ENCODE measurements around the gene NUP35.

The NUP35 gene, protein sequence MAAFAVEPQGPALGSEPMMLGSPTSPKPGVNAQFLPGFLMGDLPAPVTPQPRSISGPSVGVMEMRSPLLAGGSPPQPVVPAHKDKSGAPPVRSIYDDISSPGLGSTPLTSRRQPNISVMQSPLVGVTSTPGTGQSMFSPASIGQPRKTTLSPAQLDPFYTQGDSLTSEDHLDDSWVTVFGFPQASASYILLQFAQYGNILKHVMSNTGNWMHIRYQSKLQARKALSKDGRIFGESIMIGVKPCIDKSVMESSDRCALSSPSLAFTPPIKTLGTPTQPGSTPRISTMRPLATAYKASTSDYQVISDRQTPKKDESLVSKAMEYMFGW

GRCh38 chr2:183124222-183124956 is at the start of gene NUP35:
TSS of gene NUP35 (plus strand) at chr2:183124443. CDS start at chr2:183124458, 15 bp downstream.
- peak; percentile 94 to 97 for ATAC-seq

DNA sequence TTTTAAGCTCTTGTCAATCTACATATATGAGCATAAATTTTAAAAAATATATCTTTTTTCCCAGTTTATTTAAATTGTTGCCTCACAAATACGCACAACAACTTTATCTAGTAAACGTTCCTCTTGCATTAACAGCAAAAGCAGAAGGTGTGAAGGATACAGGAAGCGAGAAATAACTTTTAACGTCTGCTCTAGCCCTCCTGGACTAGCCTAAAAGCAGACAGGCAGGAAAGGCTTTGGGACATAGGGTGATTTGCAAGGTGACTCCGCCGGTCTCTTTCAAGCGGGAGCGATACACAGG is 46.1 kb upstream of the NUP35 start:
- ATAC-seq: peak in 1 of 2 donors; percentile 25

DNA sequence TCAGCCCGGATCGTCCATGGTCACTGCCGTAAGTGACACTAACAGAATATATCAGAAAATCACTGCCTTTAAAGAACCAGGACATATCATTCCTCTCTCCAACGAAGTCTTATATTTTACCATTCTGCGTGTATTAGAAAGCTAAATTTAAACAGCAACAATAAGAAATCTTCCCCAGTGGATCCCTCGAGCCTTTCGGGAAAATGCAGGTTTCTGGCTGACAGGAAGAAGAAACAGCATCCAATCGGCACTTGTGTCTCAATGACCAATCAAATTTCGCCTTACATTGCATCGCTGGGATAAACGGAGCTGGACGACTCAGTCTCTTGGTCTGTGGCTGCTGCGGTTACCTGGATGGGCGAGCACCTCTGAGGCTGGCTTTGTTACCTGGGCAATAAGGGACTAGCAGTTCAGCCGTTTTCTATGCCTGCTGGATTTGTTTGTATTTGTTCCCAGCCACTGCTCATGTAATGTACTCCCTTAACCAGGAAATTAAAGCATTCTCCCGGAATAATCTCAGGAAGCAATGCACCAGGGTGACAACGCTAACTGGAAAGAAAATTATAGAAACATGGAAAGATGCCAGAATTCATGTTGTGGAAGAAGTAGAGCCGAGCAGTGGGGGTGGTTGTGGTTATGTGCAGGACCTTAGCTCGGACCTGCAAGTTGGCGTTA is 45.6 kb upstream of the NUP35 start, which contains the start of gene DUSP19:
Gene DUSP19, plus strand, starts transcription at position 284 of the 675 bp plus-strand sequence. Its CDS starts 187 bp downstream, at position 471.
- peak; percentile 84 to 91 for ATAC-seq

GRCh38 chr2:183079139-183079775 is 45.0 kb upstream of the NUP35 start:
- ATAC-seq: peak in 1 of 2 donors; percentile 20

DNA sequence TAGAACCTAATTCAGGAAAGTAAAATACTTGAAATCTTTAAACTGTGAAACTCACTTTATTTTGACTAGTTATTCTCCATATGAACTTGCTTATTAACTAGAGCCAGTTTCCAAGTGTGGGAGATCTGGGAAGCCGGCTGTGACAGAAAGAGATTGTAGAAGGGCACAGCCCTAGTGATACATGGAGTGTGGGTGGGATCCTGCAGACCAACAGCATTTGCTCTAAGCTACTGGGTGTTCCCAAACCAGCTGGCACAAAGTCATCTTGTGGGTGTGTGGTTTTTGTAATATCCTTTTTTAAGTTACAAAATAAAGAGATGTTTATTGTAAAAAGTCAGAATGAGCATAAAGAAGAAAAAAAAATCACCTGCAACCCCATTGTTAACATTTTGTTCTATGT is 42.3 kb upstream of the NUP35 start:
- ATAC-seq: no peak

DNA sequence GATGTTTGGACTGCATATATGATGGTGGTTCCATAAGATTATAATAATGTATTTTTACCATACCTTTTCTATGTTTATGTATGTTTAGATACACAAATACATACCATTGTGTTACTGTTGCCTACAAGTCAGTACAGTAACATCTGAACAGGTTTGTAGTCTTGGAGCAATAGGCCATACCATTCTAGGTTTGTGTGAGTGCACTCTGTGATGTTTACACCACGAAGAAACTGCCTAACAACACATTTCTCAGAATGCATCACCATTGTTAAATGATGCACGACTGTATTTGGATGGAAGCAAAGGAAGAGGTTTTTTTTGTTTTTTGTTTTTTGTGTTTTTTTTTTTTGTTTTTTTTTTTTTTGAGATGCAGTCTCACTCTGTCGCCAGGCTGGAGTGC is 36.2 kb upstream of the NUP35 start:
- no peak for ATAC-seq

DNA sequence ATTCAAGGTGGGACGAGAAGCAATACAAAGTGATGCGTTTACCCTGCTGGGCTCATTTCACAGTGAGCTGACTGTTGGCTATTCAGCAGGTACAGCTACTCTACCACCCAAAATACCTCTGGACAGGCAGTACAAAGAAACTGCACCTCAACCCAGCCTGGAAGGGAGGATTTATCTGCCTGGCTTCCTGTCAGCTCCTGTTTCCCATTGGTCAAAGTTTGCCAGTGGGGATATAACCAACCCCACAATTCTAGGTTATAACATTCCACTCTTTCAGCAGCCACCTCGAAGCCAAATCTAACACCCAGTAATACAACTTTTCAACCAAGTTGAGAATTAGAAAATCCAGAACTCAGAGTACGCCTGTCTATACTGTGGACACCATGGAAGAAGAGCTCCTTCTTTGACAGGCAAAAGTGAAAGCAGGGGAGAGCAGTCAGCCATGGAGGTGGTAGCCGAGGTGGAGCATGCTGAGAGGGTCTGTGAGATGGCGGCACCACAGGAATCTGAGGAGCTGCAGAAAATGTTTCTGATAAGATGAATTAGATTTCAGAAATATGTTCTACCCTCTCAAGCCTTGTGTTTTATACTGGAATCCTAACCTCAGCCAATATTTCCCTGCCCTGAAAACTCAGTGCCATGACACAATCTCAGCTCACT is 34.9 kb upstream of the NUP35 start:
- ATAC-seq: no peak

GRCh38 chr2:183091318-183091953 is 32.8 kb upstream of the NUP35 start:
- no peak for ATAC-seq

GRCh38 chr2:183091954-183092345 is 32.3 kb upstream of the NUP35 start:
- no peak for ATAC-seq

GRCh38 chr2:183093857-183094657 is 30.2 kb upstream of the NUP35 start:
- ATAC-seq: peak in 1 of 2 donors; percentile 20

DNA sequence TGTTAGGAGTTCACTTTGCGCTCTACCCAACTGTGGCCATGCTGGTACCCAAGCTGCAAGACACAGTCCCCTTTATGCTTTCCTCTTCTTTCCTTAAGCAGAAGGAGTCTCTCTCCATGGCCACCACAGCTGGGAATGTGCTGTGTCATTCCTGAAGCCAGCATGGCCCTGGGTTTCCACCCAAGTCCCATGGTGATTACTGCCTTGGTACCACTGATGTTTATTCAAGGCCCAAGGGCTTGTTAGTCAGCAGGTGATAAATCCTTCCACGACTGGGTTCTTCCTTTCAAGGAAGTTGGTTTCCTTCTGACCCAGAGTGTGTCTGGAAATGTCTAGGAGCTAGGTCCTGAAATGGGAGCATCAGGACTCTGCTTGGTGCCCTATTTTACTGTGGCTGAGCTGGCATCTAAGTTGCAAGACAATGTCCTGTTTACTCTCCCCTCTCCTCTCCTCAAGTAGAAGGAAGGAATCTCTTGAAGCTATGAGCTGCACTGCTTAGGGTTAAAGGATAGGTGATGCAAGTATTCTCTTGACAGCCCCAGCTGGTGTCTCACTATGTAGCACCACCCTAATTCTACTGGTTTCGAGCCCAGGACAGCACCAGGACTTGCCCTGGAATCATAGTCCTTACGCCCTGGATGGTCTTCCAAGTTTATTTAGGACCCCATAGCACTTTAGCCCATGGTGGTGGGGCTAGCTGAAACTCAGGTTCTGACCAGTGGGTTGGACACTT is 18.7 kb upstream of the NUP35 start:
- no peak for ATAC-seq

- no peak for ATAC-seq
Measured at GRCh38 chr2:183112577-183112976, 11.7 kb upstream of the NUP35 start.

- no peak for ATAC-seq
Measured at GRCh38 chr2:183113630-183114029, 10.6 kb upstream of the NUP35 start.

DNA sequence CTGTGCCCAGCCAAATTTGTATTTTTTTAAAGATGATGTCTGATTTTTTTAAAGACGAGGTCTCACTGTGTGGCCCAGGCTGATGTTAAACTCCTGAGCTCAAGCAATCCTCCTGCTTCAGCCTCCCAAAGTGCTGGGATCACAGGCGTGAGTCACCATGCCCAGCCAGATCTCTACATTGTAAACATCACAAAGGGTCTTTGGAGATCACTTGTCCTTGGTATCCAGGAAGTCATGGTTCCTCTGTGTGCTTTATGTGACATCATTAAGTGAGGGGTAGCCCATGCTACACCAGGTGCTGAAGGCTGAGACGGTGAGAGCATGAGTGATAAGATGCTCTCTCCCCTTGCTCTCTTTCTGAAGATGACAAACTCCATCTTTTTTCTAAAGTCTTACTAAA is 7.0 kb upstream of the NUP35 start:
- no peak for ATAC-seq

DNA sequence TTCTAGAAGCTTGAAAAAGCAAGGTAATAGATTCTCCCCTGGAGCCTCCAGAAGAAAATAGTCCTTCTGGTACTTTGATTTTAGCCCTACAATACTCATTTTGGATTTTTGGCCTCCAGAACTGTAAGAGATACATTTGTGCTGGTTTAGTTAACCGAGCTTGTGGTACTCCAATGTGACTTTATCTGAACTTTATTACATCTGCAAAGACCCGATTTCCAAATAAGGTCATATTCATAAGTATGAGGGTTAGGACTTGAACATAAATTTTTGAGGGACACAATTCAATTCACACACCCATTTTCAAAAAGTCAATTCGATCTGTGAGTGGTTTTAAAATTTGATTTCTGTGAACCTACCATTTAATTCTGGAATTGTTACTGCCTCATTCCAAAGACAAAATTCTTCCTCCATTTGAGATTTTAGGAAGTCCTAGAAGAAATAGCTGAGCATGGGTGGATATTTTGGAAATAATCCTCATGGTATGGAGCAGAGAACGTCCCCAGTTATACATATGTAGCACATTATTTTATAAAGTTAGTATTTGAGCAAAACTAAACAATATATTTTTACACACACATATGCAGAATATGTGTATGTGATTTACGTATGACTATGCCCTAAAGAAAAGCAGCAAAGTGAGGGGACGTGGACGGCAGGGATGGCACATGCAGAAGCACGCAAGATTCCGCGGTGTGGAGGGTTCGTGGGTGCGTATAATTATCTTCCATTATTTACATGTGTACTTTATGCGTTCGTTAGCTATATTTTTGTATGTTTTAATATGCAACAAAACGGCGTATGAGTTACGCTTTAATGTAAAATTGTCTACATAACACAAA is 905 bp upstream of the NUP35 start:
- no peak for ATAC-seq

DNA sequence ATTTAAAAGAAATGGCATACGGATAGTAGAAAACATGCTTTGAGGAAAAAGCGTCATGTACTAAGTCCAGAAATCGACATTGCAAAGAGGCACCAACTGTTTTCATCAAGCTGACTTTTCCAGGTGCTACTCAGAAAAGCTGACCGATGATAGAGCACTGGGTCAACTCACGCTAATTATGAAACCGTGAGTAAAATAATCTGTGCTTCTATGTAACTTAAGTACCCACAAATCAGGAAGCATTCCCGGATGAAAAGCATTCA is 353 bp upstream of the NUP35 start:
- peak; percentile 18 to 24 for ATAC-seq

GRCh38 chr2:183124957-183125255 is 663 bp downstream of the NUP35 start:
- ATAC-seq: no peak

GRCh38 chr2:183125659-183126341 is 1.6 kb downstream of the NUP35 start:
- ATAC-seq: no peak

- no peak for ATAC-seq
Measured at GRCh38 chr2:183126635-183127034, 2.4 kb downstream of the NUP35 start.
